Subcutaneous adipose tissue (tissue), 4 donors: ENCODE measurements around the gene SHH. TPM values are rescaled to one million over a fixed set of nuclear protein-coding genes. Genes with fewer than 3 reads are reported as not detected.

ENCODE experiments used
- total RNA-seq, 4 donors: library from RNA; depleted of rRNA; stranded (reverse); fragments of >200 nt; gene quantifications; one replicate each; pipeline ENCODE4 v1.1.0, GENCODE V29; 2016

Gene SHH
- total RNA-seq, 4 donors from 2014 or later, result not detected

Other genes with a start within 250 kb of the SHH start
- gene RBM33, start 167.8 kb downstream of the SHH start, total RNA-seq, result 10 to 100 TPM; 33.9 to 69.1 (median 46.2) TPM